HFFc6 (cell line): ENCODE measurements around the gene APC2. TPM values are rescaled to one million over a fixed set of nuclear protein-coding genes. Genes with fewer than 3 reads are reported as not detected.

Source experiments
- DNase-seq: peaks from one replicate; pipeline ENCODE4 v3.0.0-alpha.2; 2018
- H3K27ac Mint-ChIP-seq: 2 replicates; pipeline ENCODE4 v1.8.0; 2020; ENCODE audit warnings: mild to moderate bottlenecking, mixed read lengths
- H3K27me3 Mint-ChIP-seq: 2 replicates; pipeline ENCODE4 v1.8.0; 2021; ENCODE audit warnings: mild to moderate bottlenecking, moderate library complexity, mixed read lengths; ENCODE audit not compliant: insufficient read depth
- H3K36me3 Mint-ChIP-seq: 2 replicates; pipeline ENCODE4 v1.8.0; 2021; ENCODE audit warnings: low read depth, mixed read lengths
- H3K4me1 Mint-ChIP-seq: 2 replicates; pipeline ENCODE4 v1.8.0; 2020; ENCODE audit warnings: low read depth, mixed read lengths
- H3K4me3 Mint-ChIP-seq: 2 replicates; pipeline ENCODE4 v1.8.0; 2020; ENCODE audit warnings: mild to moderate bottlenecking, moderate library complexity, mixed read lengths
- H3K9me3 Mint-ChIP-seq: 2 replicates; pipeline ENCODE4 v1.8.0; 2020; ENCODE audit warnings: mild to moderate bottlenecking, mixed read lengths
- CTCF ChIP-seq: fragments of 200-600 bp; sonication (generic); IDR thresholded peaks from 2 replicates; pipeline ENCODE4 v1.5.0; 2021; ENCODE audit warnings: antibody characterized with exemption, mild to moderate bottlenecking
- total RNA-seq, 6 experiments: library from RNA; stranded (reverse); fragmentation: NEBNext Ultra II Directional; extraction: Animal tissue kit (Norgen Biotek cat#: 25700); gene quantifications; 2 replicates in 1 of 6; 3 replicates in 5 of 6; pipeline ENCODE4 v1.2.3, GENCODE V29; 2021

The APC2 gene
- total RNA-seq, 6 experiments from 2014 or later: 0.18 to 0.47 (median 0.32) TPM

GRCh38 chr19:1470305-1471009 is 20.5 kb downstream of the APC2 start:
- no peak for TF ChIP-seq CTCF
- peak overlapping the region; percentile 51; the same call in 1 of the 2 replicates for H3K27ac Mint-ChIP-seq
- no peaks in the 10 kb centered on the region for H3K4me1 Mint-ChIP-seq
- no peak for DNase-seq
- H3K9me3 Mint-ChIP-seq: no peaks in the 10 kb centered on the region
- H3K36me3 Mint-ChIP-seq: no peaks in the 10 kb centered on the region
- H3K4me3 Mint-ChIP-seq: peak overlapping the region; percentile 83
- H3K27me3 Mint-ChIP-seq: peaks cover 8% of the 10 kb centered on the region

DNA sequence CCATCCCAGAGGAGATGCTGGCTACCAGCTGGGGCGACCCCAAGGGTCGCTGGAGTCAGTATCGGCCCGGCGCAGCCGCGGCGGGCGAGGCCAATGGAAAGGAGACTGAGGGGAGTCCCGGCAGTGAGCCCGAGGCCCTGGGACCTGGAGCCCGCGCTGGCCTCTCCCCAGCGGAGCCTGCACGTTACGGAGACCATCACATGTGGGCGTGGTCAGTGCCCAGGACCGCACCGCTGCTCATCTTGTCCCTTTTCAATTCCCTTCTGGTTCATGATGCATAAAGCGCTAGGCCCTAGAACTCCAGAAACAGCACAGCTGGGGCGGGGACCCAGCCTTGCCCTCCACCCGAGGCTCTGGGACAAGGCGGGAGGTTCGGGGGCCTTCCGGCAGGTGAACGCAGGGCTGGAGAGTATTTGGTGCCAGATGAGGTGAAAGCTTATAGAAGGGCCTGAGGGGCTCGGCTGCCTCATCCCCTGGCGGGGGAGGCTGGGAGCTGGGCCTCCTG is 21.1 kb downstream of the APC2 start:
- DNase-seq: no peak
- peak; percentile 54; the same call in 1 of the 2 replicates for TF ChIP-seq CTCF
- Mint-ChIP-seq H3K27ac (no peak overlapping the region), H3K36me3 (no peaks in the 10 kb centered on the region), H3K4me1 (no peaks in the 10 kb centered on the region), H3K4me3 (peak overlapping the region; percentile 55), H3K27me3 (peaks cover 8% of the 10 kb centered on the region), H3K9me3 (no peaks in the 10 kb centered on the region)

GRCh38 chr19:1471515-1472160 is 21.7 kb downstream of the APC2 start:
- Mint-ChIP-seq H3K4me1 (no peaks in the 10 kb centered on the region), H3K4me3 (peak overlapping the region; percentile 55), H3K27ac (no peak overlapping the region), H3K27me3 (peaks cover 8% of the 10 kb centered on the region), H3K9me3 (no peaks in the 10 kb centered on the region), H3K36me3 (no peaks in the 10 kb centered on the region)
- peak; percentile 31 for DNase-seq
- TF ChIP-seq CTCF: no peak; the same call in 1 of the 2 replicates

- H3K9me3 Mint-ChIP-seq: no peaks in the 10 kb centered on the region
- no peak overlapping the region for H3K27ac Mint-ChIP-seq
- TF ChIP-seq CTCF: no peak
- no peak for DNase-seq
- no peak overlapping the region for H3K4me3 Mint-ChIP-seq
- H3K36me3 Mint-ChIP-seq: no peaks in the 10 kb centered on the region
- 0 out of 2 replicates have a peak, but pooled peaks cover 4% of the 10 kb centered on the region for H3K4me1 Mint-ChIP-seq
- H3K27me3 Mint-ChIP-seq: peaks cover 8% of the 10 kb centered on the region
Measured at GRCh38 chr19:1472231-1473084, 22.5 kb downstream of the APC2 start.

DNA sequence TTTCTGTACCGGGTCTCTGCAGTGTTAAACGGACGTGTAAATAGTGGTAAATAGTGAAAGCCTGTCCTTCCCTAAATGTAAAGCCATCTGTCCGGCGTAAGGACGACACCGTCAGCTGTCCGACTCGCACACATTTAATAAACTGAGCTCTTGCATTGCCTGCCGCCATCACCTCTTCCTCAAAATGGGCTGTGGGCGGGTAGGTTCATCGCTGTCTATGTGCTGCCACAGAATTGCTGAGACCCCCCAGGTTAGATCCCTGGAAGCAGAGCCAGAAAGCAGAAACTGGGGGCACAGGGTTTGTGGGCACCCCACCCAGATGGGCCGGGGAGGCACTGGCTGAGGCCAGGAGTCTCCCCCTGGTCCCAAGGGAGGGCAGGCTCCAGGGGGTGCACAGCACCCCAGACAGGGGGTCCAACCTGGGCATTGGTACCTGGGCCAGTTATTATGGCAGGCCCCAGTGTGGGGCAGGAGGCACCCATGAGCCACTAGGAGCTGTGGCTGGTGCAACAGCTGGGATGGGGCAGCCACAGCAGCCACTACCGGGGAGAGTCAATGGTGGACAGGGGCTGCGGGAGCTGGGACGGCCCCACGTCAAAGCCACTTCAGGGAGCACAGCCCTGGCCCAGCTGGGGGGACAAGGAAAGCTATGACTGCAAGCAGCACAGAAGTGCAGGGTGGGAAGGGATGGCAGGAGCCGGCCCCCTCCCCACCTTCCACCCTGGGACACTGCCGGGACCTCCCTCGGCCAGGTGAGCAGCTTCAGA is 23.3 kb downstream of the APC2 start:
- Mint-ChIP-seq H3K36me3 (no peaks in the 10 kb centered on the region), H3K27ac (no peak overlapping the region), H3K4me1 (0 out of 2 replicates have a peak, but pooled peaks cover 5% of the 10 kb centered on the region), H3K9me3 (no peaks in the 10 kb centered on the region), H3K27me3 (peaks cover 8% of the 10 kb centered on the region), H3K4me3 (no peak overlapping the region)
- no peak for DNase-seq
- no peak for TF ChIP-seq CTCF
